ENCODE results near the gene USP4.

DNA sequence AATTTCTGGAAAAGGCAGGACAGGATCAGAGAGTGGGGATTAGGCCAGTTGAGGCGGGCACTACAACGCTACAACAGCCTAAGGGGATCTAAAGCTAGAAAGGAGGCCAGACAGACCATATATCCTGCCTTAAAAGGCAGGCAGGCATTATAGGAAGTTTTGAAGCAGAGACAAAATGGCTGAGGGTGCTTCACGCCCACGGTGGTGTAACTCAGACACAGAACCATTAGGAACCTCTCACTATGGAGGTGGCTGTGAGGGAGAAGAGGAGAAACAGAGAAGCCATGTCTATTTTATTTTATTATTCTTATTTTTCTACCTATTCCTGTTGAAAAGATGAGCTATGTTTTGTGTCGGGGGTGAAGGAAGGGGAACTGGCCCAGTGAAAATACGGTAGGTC, 2.1 kb upstream of the USP4 start:
- TF ChIP-seq ARNTL (CRISPR knock-in tag; IDR thresholded peaks at IDR 0.05) (no peak), JUN (CRISPR knock-in tag; IDR thresholded peaks at IDR 0.05) (no peak), TSC22D2 (CRISPR knock-in tag; IDR thresholded peaks at IDR 0.05; ENCODE audit: borderline replicate concordance) (no peak)
- TF ChIP-seq, protein P1, sequence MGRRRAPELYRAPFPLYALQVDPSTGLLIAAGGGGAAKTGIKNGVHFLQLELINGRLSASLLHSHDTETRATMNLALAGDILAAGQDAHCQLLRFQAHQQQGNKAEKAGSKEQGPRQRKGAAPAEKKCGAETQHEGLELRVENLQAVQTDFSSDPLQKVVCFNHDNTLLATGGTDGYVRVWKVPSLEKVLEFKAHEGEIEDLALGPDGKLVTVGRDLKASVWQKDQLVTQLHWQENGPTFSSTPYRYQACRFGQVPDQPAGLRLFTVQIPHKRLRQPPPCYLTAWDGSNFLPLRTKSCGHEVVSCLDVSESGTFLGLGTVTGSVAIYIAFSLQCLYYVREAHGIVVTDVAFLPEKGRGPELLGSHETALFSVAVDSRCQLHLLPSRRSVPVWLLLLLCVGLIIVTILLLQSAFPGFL (CRISPR knock-in tag; IDR thresholded peaks at IDR 0.05) = no peak
- TF ChIP-seq, protein P2, sequence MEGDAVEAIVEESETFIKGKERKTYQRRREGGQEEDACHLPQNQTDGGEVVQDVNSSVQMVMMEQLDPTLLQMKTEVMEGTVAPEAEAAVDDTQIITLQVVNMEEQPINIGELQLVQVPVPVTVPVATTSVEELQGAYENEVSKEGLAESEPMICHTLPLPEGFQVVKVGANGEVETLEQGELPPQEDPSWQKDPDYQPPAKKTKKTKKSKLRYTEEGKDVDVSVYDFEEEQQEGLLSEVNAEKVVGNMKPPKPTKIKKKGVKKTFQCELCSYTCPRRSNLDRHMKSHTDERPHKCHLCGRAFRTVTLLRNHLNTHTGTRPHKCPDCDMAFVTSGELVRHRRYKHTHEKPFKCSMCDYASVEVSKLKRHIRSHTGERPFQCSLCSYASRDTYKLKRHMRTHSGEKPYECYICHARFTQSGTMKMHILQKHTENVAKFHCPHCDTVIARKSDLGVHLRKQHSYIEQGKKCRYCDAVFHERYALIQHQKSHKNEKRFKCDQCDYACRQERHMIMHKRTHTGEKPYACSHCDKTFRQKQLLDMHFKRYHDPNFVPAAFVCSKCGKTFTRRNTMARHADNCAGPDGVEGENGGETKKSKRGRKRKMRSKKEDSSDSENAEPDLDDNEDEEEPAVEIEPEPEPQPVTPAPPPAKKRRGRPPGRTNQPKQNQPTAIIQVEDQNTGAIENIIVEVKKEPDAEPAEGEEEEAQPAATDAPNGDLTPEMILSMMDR (CRISPR knock-in tag; IDR thresholded peaks at IDR 0.05) = no peak
- TF ChIP-seq, protein P3, sequence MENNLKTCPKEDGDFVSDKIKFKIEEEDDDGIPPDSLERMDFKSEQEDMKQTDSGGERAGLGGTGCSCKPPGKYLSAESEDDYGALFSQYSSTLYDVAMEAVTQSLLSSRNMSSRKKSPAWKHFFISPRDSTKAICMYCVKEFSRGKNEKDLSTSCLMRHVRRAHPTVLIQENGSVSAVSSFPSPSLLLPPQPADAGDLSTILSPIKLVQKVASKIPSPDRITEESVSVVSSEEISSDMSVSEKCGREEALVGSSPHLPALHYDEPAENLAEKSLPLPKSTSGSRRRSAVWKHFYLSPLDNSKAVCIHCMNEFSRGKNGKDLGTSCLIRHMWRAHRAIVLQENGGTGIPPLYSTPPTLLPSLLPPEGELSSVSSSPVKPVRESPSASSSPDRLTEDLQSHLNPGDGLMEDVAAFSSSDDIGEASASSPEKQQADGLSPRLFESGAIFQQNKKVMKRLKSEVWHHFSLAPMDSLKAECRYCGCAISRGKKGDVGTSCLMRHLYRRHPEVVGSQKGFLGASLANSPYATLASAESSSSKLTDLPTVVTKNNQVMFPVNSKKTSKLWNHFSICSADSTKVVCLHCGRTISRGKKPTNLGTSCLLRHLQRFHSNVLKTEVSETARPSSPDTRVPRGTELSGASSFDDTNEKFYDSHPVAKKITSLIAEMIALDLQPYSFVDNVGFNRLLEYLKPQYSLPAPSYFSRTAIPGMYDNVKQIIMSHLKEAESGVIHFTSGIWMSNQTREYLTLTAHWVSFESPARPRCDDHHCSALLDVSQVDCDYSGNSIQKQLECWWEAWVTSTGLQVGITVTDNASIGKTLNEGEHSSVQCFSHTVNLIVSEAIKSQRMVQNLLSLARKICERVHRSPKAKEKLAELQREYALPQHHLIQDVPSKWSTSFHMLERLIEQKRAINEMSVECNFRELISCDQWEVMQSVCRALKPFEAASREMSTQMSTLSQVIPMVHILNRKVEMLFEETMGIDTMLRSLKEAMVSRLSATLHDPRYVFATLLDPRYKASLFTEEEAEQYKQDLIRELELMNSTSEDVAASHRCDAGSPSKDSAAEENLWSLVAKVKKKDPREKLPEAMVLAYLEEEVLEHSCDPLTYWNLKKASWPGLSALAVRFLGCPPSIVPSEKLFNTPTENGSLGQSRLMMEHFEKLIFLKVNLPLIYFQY (CRISPR knock-in tag; IDR thresholded peaks at IDR 0.05; ENCODE audit: borderline replicate concordance) = no peak

Data from HepG2 (cell line).